CD4-positive, alpha-beta T cell treated with Interleukin-2 at 100 ng/mL for 4 hours (primary cell): ENCODE results near the gene RETREG3.
"Not testable (repeated sequence)": the region's sequence is repeated elsewhere in the genome, so short reads cannot be mapped to it uniquely, and the experiment has no call there.

Experiments used
- DNase-seq: peaks from one replicate; pipeline ENCODE4 v3.0.0-alpha.2; 2020; ENCODE audit warnings: low spot score

RETREG3 gene

DNA sequence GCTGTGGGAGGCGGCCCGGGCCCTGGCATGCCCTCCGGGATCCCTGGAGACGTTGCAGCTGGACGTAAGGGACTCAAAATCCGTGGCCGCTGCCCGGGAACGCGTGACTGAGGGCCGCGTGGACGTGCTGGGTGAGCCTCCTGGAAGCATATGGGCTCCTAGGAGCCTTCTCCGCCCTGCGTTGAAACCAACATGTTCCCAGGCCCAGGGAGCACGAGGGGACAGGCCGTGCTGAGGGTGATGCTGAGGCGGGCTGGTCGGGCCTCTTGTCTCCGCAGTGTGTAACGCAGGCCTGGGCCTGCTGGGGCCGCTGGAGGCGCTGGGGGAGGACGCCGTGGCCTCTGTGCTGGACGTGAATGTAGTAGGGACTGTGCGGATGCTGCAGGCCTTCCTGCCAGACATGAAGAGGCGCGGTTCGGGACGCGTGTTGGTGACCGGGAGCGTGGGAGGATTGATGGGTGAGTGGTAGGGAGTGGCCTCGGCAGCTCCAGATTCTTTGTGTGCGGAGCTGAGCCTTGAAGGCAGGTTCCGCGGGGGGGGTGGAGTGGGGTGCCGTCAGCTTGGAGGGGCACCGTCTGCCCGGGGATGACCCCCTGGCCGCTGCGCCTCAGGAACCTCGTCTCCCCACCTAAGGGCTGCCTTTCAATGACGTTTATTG lies 55.9 kb downstream of the RETREG3 start:
- DNase-seq, result no peak

DNA sequence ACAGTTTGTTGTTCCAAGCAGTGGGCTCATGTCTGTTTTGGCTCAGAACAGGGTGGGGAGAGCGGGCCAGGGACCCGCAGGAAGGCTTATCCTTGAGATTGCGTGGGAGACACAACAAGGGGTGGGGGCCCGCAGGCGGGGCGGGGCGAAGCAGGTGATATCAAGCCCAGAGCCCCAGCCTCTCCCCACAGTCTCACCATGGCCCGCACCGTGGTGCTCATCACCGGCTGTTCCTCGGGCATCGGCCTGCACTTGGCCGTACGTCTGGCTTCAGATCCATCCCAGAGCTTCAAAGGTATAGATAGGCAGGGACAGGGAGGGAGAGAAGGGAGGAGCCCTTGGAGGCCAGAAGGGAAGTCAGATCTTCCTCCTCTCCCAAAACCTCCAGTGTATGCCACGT lies 56.4 kb downstream of the RETREG3 start, which contains the start of gene HSD17B1:
HSD17B1 (plus strand) TSS at position 188 of the 400 bp plus-strand sequence; CDS start at position 199, 11 bp downstream.
- DNase-seq, result not testable (repeated sequence)

DNA sequence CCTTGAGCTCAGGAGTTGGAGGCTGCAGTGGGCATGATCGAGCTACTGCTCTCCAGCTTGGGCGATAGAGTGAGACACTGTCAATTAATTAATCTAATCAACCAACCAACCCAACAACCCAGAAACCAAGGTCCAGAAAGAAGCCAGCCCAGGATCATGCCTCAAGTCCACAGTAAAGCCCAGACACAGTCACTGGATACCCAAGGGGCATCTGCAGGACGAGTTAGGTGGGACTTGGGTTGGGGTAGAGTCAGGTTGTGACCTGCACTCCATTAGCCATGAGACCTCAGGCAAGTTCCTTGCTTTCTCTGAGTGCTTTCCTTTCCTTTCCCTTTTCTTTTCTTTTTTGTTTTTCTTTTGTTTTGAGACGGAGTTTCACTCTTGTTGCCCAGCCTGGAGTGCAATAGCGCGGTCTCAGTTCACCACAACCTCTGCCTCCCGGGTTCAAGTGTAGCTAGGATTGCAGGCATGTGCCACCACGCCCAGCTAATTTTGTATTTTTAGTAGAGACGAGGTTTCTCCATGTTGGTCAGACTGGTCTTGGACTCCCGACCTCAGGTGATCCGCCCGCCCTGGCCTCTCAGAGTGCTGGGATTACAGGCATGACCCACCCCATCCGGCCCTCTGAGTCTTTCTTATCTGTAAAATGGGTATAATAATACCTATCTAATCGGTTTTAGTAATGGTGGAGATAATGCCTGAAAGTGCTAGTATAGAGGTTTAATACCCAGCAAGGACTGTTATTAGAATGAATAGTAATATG lies 60.0 kb downstream of the RETREG3 start:
- DNase-seq, result no peak

DNA sequence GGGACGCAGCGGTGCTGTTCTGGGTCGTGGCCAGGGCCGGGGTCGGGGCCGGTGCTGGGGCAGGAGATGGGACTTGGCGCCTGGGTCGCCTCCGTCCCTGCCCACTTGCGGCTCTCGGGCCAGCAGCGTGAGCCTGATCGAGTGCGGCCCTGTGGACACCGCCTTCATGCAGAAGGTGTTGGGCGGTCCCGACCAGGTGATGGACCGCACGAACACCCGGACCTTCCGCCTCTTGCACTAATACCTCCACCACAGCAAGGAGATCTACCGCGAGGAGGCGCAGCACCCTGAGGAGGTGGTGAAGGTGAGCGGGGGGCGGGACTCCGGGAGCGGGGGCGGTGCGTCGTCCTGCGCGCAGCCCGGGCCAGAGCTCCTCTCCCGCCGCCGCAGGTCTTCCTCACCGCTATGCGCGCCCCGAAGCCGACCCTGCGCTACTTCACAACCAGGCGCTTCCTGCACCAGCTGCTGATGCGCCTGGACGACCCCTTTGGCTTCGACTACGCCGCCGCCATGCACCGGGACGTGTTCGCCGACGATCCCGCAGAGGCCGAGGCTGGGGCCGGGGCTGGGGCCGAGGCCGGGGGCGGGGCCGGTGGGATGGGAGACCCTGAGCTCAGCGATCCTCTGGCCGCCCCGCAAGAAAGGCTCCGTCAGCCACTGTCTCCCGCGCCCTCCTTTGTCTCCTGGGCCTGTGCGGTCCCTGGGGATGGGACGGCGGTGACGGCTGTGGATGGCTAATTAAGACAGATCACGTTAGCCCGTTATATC lies 60.9 kb downstream of the RETREG3 start:
- peak; percentile 75 for DNase-seq

DNA sequence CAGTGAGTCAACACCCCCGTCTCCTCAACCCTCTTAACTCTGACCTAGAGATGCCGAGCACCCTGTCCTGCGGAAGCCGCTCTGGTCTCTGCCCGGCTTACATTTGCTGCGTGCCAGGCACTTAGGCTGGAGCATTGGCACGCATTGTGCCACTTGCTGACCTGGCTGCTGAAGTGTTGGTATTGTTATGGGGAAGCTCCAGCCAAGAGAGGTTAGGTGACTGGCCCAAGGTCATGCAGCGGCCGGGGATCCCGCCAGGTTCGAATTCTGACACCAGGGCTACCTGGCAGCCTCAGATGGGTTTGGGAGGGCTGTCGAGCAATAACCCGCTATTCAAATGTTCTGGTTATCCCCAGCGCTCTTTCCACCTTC lies 61.5 kb downstream of the RETREG3 start:
- no peak for DNase-seq

DNA sequence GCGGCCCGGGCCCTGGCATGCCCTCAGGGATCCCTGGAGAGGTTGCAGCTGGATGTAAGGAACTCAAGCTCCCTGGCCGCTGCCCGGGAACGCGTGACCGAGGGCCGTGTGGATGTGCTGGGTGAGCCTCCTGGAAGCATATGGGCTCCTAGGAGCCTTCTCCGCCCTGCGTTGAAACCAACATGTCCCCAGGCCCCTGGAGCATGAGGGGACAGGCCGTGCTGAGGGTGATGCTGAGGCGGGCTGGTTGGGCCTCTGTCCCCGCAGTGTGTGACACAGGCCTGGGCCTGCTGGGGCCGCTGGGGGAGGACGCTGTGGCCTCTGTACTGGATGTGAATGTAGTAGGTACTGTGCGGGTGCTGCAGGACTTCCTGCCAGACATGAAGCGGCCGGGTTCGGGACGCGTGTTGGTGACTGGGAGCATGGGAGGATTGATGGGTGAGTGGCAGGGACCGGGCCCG lies 62.1 kb downstream of the RETREG3 start:
- no peak for DNase-seq

DNA sequence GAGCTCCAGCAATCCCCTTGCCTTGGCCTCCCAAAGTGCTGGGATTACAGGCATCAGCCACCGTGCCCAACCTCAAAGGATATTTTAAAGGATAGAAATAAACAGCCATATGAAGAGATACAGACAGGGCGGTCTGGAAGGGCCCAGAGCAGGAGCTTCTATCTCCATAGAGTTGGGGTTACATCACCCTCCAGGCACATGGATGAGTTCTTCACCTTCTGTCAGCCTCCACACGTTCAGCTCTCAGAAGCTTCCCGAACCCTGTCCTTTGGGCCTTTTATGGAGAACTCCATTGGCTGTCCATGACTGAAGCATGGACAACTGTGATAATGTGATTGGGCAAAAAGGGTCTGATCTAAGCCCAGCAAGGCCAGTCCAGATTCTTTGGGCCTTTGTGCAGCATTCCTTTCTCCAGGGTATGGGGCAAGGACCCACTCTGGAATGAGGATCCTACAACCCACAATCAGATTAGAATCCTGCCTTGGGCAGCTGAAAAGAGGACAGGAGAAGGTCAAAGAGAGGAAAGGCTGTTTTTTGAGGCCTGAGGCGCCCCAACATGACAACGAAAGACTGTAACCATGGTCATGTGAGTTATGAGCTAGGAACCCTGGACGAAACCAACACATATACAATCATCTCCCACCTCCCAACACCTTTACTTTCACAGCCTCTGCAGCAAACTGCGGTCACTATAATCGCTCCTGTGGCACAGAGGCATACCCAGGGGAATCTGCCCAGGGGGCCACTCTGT lies 63.2 kb downstream of the RETREG3 start:
- DNase-seq, result not testable (repeated sequence)

DNA sequence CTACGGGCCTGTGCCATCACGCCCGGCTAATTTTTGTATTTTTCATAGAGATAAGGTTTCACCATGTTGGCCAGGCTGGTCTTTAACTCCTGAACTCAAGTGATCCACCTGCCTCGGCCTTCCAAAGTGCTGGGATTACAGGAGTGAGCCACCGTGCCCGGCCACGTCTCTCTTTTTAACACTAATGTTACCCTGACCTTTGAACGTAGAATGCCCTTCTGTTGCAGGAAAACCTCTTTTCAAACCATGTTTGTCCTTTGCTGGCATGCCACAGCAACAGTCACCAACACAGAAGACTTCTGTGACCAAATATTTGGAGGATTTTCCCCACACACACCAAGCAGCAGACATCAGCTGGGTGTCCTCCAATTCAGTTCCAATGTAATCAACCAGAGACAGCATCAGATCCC lies 64.3 kb downstream of the RETREG3 start:
- DNase-seq, result no peak

DNA sequence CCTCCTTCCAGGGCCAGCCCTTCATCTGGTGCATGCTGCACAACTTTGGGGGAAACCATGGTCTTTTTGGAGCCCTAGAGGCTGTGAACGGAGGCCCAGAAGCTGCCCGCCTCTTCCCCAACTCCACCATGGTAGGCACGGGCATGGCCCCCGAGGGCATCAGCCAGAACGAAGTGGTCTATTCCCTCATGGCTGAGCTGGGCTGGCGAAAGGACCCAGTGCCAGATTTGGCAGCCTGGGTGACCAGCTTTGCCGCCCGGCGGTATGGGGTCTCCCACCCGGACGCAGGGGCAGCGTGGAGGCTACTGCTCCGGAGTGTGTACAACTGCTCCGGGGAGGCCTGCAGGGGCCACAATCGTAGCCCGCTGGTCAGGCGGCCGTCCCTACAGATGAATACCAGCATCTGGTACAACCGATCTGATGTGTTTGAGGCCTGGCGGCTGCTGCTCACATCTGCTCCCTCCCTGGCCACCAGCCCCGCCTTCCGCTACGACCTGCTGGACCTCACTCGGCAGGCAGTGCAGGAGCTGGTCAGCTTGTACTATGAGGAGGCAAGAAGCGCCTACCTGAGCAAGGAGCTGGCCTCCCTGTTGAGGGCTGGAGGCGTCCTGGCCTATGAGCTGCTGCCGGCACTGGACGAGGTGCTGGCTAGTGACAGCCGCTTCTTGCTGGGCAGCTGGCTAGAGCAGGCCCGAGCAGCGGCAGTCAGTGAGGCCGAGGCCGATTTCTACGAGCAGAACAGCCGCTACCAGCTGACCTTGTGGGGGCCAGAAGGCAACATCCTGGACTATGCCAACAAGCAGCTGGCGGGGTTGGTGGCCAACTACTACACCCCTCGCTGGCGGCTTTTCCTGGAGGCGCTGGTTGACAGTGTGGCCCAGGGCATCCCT lies 65.7 kb downstream of the RETREG3 start:
- DNase-seq, result no peak

DNA sequence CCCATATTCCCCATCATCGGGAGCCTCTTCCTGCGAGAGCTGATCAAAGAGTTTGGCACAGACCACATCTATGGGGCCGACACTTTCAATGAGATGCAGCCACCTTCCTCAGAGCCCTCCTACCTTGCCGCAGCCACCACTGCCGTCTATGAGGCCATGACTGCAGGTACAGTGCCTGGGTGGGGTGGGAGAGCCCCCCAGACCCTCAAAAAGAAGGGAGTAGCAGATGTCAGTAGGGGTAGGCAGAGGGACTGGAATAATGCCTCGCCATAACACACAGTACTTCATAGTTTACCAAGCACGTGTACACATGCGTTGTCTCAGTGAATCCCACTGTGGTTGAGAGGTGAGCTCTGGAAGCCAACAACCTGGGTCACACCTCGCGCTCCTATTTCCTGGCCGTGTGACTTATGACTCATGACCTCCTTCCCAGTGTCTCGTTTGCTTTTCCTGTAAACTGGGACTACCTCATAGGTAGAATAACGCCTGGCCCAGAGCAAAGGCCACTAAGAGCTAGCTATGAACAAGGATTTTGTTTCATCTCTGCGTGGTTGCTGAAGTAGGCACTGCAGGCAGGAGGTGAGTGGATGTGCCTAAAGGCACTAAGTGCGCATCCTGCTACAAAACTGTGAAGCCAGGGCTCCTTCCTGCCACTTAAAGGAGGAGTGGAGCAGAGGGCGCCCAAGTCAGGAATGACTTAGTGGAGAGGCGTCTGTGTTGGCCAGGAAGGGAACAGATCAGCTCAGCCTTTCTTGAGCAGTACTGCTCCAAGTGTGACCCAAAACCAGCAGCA lies 67.9 kb downstream of the RETREG3 start:
- peak; percentile 51 for DNase-seq

DNA sequence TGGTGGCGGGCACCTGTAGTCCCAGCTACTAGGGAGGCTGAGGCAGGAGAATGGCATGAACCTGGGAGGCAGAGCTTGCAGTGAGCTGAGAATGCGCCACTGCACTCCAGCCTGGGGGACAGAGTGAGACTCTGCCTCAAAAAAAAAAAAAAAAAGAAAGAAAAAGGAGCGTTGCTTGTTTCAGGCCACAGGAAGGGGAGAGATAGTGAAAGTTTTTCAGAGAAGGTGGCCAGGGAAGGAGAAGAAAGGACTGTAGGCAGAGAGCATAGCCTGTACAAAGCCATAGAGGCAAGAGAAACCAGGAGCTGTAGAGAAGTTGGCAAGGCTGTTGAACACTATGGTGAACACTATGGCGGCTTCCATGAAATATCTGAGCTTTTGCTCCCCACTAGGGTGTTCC lies 68.6 kb downstream of the RETREG3 start:
- DNase-seq, result not testable (repeated sequence)

DNA sequence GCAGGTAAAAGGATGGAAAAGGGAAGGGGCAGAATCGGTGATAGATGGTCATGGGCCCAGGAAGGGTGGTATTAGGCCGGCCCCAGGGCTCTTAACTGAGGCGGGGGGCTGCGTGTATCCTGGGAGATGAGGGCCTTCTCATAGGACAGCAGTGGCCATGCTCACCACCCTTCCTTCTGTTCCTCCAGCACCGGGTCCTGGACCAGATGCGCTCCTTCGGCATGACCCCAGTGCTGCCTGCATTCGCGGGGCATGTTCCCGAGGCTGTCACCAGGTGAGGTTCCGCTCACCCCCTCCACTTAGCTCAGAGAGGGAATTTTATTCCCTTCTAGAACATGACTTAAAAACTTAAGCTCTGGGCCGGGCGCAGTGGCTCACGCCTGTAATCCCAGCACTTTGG lies 70.7 kb downstream of the RETREG3 start:
- no peak for DNase-seq

DNA sequence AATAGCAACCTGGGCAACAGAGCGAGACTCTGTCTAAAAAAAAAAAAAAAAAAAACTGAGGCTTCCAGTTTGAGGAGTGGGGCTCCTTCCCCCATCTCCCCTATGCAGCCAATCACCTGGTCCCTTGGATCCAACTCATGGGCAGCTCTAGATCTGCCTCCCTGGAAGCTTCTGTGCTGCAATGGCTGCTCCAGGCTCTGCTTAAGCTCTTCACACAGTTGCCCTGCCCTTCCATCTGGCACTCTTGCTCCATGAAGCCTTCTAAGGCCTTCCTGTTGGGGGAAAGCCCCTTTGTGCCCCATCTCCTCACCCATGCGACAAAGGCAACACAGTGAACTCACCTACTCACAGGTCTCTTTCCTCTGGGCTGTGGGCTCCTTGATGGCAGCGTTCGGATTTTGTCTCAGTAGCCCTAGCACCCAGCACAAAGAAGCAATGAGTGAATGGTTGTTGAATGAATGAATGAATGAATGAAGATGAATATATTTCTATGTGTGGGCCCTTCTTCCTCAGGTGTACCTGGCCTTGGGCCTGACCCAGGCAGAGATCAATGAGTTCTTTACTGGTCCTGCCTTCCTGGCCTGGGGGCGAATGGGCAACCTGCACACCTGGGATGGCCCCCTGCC lies 71.2 kb downstream of the RETREG3 start:
- DNase-seq, result no peak

DNA sequence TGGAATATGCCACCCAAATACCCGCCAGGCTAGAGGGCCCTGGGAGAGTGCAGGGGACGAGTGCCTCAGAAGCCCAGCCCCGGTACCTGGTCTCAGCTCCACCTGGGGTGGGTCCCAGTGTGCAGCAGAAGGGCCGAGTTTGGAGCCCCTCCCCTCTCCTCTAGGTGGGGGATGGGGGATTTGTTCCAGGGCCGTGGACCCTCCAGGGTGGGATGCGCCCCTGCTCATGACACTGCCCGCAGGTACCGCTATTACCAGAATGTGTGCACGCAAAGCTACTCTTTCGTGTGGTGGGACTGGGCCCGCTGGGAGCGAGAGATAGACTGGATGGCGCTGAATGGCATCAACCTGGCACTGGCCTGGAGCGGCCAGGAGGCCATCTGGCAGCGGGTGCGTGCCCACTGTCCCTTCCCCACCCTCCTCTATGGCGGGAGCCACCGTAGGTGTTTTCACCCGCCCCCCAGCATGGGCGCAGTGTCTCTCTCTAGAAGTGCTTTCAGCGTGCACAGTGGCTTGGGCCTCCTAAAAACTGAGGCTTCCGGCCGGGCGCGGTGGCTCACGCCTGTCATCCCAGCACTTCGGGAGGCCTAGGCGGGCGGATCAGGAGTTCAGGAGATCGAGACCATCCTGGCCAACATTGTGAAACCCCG lies 71.9 kb downstream of the RETREG3 start:
- DNase-seq, result no peak

DNA sequence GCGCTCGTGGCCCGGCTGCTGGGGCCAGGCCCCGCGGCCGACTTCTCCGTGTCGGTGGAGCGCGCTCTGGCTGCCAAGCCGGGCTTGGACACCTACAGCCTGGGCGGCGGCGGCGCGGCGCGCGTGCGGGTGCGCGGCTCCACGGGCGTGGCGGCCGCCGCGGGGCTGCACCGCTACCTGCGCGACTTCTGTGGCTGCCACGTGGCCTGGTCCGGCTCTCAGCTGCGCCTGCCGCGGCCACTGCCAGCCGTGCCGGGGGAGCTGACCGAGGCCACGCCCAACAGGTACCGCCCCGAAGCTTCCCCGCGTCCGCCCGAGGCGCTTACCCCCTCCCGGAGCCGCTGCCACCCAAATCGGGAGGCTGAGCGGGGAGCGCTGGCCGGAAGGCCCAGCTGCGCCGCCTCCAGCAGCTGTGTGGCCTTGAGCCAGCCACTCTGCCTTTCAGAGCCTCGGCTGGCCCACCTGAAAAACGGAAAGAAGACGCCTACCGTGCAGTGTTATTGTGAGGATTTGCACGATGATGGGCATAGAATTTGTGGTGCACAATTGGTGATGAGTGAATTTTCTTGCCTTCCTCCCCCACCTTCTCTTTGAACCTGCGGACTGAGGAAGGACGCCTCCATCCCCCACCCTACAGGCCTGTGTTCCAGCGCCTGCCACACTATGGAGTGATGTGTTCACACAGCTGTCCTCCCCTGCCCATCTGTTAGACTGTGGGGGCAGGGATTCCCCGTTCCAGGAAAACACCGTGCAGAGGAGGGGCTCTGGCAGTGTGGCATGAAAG lies 72.6 kb downstream of the RETREG3 start:
- peak; percentile 61 for DNase-seq

DNA sequence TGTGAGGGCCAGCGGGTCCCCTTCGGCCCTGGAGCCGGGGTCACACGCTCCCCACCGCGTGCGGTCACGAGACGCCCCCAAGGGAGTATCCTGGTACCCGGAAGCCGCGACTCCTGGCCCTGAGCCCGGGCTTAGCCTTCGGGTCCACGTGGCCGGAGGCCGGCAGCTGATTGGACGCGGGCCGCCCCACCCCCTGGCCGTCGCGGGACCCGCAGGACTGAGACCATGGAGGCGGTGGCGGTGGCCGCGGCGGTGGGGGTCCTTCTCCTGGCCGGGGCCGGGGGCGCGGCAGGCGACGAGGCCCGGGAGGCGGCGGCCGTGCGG lies 73.2 kb downstream of the RETREG3 start, which contains the start of gene NAGLU:
NAGLU (plus strand) TSS at position 194 of the 324 bp plus-strand sequence; CDS start at position 226, 32 bp downstream.
- peak; percentile 80 for DNase-seq

DNA sequence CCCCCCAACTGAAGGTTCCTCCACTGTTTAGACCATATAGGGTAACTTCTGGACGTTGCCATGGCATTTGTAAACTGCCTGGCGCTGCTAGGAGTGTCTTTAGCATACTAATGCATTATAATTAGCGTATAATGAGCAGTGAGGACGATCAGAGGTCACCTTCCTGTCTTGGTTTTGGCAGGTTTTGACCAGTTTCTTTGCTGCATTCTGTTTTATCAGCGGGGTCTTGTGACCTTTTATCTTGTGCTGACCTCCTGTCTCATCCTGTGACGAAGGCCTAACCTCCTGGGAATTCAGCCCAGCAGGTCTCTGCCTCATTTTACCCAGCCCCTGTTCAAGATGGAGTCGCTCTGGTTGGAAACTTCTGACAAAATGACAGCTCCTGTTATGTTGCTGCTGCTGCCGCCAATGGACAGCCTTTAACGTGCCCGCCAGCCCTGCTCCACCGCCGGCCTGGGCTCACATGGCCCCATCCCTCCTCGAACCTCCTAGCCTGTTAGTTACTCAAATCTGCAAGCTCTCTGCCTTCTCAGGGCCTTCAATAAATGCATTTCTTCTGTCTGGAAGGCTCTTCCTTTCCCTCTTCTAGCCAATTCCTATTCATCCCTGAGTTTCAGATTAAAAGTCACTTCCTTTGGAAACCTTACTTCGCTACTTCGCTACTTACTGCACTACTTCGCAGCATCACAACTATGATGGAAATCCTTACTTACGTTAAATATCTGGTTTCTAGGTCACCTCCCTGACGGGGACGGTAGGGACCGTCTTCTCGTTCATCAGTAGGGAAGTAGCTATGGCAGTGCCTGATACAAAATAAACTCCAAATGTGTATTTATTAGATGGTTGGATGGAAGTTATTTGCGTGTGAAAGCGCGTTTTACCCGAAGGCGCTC lies 73.8 kb downstream of the RETREG3 start:
- DNase-seq, result no peak
